DMS53 treated with DMSO at 0.1 percent for 48 hours (cell line): ENCODE data around the gene SPTBN5.

Experiments used
- DNase-seq: peaks from one replicate; lab custom pipeline; 2025; ENCODE audit not compliant: unreplicated experiment; lab: John Stamatoyannopoulos, UW

Gene SPTBN5

GRCh38 chr15:41893422-41894250, at the start of gene SPTBN5:
TSS of gene SPTBN5 (minus strand) at chr15:41894053. CDS start at chr15:41893497, 556 bp downstream.
- no peak for DNase-seq

DNA sequence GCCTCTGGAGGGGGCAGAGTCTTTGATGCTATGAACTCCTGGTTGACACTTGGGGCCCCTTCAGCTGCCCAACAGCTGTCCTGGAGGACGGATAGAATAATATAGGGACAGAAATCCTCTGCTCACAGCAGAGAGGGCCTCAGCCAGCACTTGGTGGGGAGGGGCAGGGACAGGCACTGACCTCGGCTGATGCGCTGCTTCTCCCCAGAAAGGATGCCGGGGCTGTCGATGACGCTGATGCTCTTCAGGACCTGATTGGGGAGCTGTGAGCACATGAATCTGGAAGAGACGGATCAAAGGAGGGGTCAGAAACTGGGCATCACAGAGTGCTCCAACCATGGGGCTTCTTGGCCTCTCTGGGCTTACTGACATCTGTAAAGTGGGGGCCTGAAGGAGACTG, 49.0 kb upstream of the SPTBN5 start:
- no peak for DNase-seq

DNA sequence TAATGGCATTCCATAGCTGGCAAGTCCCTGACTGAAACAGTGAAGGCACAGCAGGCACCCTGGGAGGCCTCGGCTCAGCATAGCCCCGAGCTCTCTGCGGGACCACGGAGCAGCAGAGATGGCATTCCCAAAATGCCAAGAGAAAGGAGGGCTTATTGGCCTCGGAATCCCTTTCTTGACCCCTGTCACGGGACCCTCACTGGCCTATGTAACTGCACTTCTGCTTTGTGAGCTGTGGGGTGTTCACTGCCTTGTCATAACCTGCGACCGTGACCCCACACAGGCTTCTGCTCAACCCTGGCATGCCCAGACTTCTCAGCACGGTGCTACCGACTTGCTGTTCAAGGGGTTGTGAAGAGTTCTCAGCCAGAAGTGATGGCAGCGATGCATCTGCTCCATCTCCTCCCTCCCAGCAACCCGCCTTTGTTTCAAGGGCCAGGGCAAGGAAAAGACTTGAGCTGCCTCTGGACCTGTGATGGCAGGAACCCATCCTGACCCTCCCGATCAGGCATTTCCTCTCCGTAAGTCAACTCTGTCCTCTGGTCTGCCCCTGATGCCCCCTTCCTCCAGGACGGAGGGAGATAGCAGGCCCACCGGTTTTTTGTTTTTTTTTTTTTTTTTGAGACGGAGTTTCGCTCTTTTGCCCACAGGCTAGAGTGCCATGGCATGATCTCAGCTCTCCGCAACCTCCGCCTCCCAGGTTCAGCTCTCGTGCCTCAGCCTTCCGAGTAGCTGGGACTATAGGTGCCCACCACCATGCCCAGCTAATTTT, 48.0 kb upstream of the SPTBN5 start:
- no peak for DNase-seq

DNA sequence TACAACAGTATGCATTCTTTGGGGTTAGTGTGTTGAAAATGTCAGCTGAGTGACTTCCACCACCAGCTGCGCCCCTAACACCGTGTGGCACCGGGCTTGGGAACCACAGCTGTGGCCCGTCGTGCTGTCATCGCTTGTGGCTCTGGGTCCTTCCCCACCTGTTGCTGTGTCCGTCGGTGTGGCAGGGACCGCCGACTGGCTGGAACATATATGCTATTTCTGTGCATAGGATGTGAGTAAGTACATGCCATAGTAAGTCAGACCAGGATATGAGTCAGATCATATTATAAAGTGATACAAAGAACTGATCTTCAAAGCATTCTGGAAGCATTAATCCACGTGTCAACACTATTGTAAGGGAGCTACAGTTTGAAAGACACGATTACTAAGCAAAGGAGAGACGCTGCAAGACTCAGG, 46.6 kb upstream of the SPTBN5 start:
- peak; percentile 65 for DNase-seq

DNA sequence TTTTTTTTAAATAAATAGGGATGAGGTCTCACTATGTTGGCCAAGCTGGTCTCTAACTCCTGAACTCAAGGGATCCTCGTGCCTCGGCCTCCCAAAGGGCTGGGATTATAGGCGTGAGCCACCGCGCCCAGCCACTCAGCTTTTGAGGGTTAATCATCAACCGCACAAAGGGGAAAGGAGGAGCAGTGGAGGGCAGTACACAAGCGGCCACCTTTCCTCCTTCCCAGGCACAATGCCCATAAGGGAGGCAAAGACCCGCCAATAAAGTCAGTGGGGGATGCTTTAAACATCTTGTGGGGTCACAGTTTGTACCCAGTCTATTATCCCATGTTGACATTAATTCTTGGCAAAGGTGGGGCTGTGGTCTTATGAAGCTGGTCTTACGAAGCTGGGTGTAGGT, 46.1 kb upstream of the SPTBN5 start:
- DNase-seq, result no peak

- DNase-seq, result no peak
Measured at GRCh38 chr15:41937568-41937923, 43.7 kb upstream of the SPTBN5 start.

- DNase-seq, result no peak
Measured at GRCh38 chr15:41936649-41937567, 43.1 kb upstream of the SPTBN5 start.

DNA sequence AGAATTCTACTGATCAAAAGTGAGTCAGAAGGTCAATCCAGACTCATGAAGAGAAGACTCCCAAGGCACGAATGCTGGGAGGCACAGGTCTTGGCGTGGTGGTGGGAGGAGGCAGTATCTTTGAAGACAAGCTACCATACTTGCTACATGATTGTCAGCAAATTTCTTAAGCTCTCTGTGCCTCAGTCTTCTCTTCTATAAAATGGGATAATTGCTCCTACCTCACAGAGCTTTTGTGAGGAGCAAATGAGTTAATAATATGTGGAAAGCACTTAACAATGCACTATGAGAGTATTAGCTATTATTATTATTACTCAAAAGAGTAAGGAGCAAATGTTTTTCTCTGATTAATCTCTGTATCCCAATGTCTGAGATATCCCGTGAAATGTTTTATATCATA, 42.3 kb upstream of the SPTBN5 start:
- no peak for DNase-seq

GRCh38 chr15:41935566-41936020, 41.7 kb upstream of the SPTBN5 start:
- no peak for DNase-seq

DNA sequence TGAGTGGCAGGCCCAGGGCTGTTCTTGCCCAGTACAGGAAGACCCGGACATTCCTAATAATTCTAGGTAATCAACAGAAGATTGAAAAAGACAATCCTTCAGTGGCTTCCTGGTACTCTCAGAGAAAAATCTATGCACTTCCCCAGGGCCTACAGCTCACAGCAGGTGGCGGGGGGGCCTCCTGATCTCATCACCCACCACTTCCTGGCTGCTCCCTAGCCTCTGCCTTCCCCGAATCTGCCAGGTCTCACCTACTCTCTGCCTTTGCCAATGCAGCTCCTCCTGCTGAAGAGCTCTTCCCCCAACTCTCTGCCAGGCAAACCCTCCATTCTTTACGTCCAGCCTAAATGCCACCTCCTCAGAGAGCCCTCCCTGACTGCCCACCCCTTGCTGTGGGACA, 41.0 kb upstream of the SPTBN5 start:
- no peak for DNase-seq

DNA sequence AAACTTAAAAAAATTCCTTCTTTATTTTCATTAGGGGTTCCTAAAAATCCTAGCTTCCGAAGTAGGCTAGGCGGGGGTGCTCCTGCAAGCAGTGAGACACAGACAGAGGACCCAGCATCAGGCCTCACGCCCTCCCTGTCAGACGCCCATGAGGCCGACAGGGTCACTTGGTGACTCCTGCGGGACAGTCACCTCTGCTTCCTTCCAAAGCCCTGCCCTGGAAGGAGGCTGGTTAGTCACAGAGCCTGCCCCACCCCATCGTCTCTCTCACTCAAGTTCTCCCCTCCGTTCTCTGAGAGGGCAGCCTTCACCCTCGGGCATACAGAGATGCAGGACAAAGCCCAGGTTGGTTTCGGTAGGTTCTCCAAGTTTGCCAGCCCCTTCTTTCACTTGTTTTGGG, 39.9 kb upstream of the SPTBN5 start:
- DNase-seq, result no peak

GRCh38 chr15:41933326-41933725, 39.5 kb upstream of the SPTBN5 start:
- no peak for DNase-seq

DNA sequence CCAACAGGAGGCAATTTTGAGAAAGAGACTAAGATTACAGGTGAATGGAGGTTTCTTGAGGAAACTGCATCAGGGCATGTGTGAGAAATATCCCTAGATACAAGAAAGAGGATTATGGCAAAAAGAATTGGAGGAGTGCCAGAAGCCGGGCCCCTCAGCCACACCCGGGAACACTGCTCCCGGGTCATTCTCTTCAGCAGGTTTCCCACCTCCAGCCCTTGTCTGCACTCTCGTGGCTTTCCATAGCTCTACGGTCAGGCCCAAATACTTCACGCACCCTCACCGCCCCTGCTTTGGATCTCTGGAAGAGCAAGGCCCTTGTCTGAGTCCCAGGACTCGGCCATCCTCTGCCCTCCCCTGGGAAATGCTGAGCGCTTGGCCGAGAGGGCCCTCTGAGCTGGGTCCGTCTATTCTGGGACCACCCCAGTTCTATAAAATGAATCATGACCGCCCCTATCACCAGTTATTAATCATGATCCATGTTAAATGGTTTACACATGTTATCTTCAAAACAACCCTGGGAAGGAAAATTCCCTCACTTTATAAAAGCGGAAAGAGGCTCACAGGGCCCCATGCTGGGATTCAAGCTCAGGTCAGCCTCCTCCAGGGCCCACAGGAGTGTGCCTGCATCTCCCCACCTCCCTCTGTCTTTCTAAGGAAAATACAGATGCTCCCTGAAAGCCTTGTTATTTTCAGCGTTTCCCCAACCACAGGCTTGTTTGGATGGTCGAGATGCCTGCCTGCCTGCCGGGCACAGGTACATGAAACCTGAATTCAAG, 38.8 kb upstream of the SPTBN5 start:
- DNase-seq, result no peak

DNA sequence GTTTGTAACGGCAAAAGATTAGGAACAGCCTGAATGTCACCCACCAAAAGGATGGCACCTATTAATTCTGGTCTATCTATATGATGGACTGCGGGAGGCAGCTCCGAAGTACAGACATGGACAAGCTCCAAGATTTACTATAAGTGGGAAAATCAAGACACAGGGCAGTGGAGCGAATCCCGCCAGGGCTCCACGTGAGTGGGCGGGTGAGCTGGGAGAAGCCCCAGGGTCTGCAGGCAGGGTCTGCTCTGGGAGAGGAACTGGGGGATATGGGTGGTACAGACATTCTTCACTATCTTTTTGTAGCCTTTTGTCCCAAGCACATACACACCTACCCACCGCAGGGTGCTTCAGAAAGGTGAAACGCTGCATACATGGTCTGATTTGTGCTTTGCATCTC, 38.2 kb upstream of the SPTBN5 start:
- DNase-seq, result no peak

GRCh38 chr15:41930867-41931222, 37.0 kb upstream of the SPTBN5 start:
- no peak for DNase-seq

DNA sequence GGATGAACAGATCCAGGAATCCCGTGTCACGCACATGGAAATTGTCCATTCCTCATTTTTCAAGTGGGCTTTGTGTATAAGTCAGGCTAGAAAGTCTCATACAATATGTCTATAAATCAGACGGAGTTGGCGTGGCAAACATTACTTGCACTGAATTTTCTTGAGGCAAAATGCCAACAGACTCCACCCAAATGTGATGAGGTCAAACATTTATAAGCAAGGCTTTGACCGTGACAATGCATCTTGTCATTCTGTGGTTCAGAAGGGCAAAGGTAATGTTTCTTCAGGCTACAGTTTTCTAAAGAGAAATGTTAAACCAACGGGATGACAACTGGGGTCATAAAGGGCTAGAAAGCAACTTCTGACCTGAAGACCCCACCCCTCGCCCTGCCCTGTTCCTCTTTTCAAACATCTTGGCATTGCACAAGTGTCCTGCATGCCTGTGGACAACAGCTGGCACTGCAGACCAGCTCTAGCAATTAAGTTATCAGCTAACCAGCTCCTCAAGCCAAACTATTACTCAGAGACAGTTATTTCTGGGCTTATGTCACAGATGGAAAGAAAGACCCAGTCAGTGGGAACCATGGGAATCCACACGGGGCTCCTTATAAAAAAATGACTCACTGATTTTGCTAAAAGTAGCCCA, 36.5 kb upstream of the SPTBN5 start:
- no peak for DNase-seq

- no peak for DNase-seq
Measured at GRCh38 chr15:41928637-41929620, 35.1 kb upstream of the SPTBN5 start.

DNA sequence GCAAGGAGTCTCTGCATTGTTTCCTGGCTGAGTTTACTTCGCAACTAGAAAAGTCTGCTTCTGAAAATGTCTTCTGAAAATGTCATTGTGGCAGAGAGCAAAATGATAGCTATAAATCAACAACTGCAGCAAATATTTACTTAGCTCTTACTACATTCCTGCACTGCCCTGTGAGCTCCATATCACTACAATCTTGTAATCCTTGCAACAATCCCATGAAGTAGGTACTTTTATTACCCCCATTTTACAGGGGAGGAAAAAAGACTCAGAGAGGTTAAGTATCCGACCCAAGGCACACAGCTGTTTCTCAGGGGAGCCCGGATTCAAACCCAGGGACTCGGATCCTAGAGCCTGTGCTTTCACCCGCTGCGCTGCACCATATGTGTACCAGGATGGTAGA, 34.2 kb upstream of the SPTBN5 start:
- DNase-seq, result peak; percentile 65

DNA sequence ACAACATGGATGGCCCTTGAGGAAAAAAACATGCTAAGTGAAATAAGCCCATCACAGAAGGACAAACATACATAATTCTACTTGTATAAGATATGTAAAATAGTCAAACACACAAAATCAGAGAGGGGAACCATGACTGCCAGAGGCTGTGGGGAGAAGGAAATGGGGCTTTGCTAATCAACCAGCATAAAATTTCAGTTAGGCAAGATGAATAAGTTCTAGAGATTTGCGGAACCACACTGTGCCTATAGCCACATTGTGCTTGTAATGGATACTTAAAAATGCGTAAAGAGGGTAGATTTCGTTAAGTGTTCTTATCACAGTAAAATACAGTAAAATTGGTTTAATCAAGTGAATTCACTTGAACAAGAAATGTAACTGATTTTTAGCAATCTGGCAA, 33.7 kb upstream of the SPTBN5 start:
- no peak for DNase-seq
